ENCODE data around the gene KCNN2. TPM values are rescaled to one million over a fixed set of nuclear protein-coding genes. Genes with fewer than 3 reads are reported as not detected.
"Not testable (repeated sequence)": the region's sequence is repeated elsewhere in the genome, so short reads cannot be mapped to it uniquely, and the experiment has no call there.

KCNN2 gene
- total RNA-seq, 1 donor from 2014 or later: not detected

- ChIA-PET POLR2A (no interaction called here), CTCF (no interaction called here)
- Mint-ChIP-seq H3K36me3 (ENCODE audit: low read depth) (no peaks in the 10 kb centered on the region), H3K27me3 (peaks cover 7% of the 10 kb centered on the region), H3K4me3 (no peak overlapping the region), H3K27ac (no peak overlapping the region), H3K4me1 (no peaks in the 10 kb centered on the region), H3K9me3 (no peaks in the 10 kb centered on the region)
- DNase-seq (no peak), ATAC-seq (ENCODE audit: low read depth) (no peak)
- no peak for TF ChIP-seq CTCF (IDR thresholded peaks at IDR 0.05)
- intact Hi-C loops (cut with micrococcal nuclease): no loop called here
These were observed 65.3 kb downstream of the KCNN2 start for GRCh38 chr5:114427204-114427603.

- intact Hi-C loops (cut with micrococcal nuclease): no loop called here
- peaks cover 1% of the 10 kb centered on the region for H3K27me3 Mint-ChIP-seq
- ChIA-PET POLR2A (no interaction called here), CTCF (no interaction called here)
- no peak overlapping the region for H3K4me3 Mint-ChIP-seq
- no peaks in the 10 kb centered on the region for H3K9me3 Mint-ChIP-seq
- H3K36me3 Mint-ChIP-seq (ENCODE audit: low read depth): no peaks in the 10 kb centered on the region
- H3K4me1 Mint-ChIP-seq: no peaks in the 10 kb centered on the region
- TF ChIP-seq CTCF (IDR thresholded peaks at IDR 0.05): no peak
- ATAC-seq (ENCODE audit: low read depth): no peak
- H3K27ac Mint-ChIP-seq: no peak overlapping the region
- DNase-seq: no peak
These were observed 68.7 kb downstream of the KCNN2 start for GRCh38 chr5:114430532-114430931.

- H3K36me3 Mint-ChIP-seq (ENCODE audit: low read depth); H3K9me3 Mint-ChIP-seq; POLR2A ChIA-PET; H3K4me1 Mint-ChIP-seq; H3K27me3 Mint-ChIP-seq; ATAC-seq (ENCODE audit: low read depth); intact Hi-C loops (cut with micrococcal nuclease); CTCF ChIA-PET; H3K27ac Mint-ChIP-seq; DNase-seq; H3K4me3 Mint-ChIP-seq: not testable (repeated sequence)
These were observed 70.8 kb downstream of the KCNN2 start for GRCh38 chr5:114432684-114433083.

- ChIA-PET CTCF (interaction anchor here (0.7 kb wide), 1 partner anchor 16 kb away, joined by 3 read pairs; no protein-coding TSS in a partner anchor), POLR2A (no interaction called here)
- DNase-seq: no peak
- Mint-ChIP-seq H3K9me3 (no peaks in the 10 kb centered on the region), H3K27me3 (peaks cover 14% of the 10 kb centered on the region), H3K4me3 (no peak overlapping the region), H3K27ac (no peak overlapping the region), H3K36me3 (ENCODE audit: low read depth) (no peaks in the 10 kb centered on the region), H3K4me1 (peaks cover 3% of the 10 kb centered on the region)
- intact Hi-C loops (cut with micrococcal nuclease): no loop called here
- no peak for ATAC-seq (ENCODE audit: low read depth)
- no peak for TF ChIP-seq CTCF (IDR thresholded peaks at IDR 0.05)
These were observed 72.7 kb downstream of the KCNN2 start for GRCh38 chr5:114434396-114435219.

- ChIA-PET POLR2A (no interaction called here), CTCF (no interaction called here)
- Mint-ChIP-seq H3K36me3 (ENCODE audit: low read depth) (no peaks in the 10 kb centered on the region), H3K9me3 (no peaks in the 10 kb centered on the region), H3K27ac (no peak overlapping the region), H3K27me3 (peaks cover 14% of the 10 kb centered on the region), H3K4me3 (no peak overlapping the region), H3K4me1 (peaks cover 3% of the 10 kb centered on the region)
- no peak for DNase-seq
- intact Hi-C loops (cut with micrococcal nuclease): no loop called here
- no peak for TF ChIP-seq CTCF (IDR thresholded peaks at IDR 0.05)
- no peak for ATAC-seq (ENCODE audit: low read depth)
These were observed 73.3 kb downstream of the KCNN2 start for GRCh38 chr5:114435220-114435481.

- Mint-ChIP-seq H3K4me1 (peaks cover 3% of the 10 kb centered on the region), H3K36me3 (ENCODE audit: low read depth) (no peaks in the 10 kb centered on the region), H3K9me3 (no peaks in the 10 kb centered on the region), H3K27me3 (peaks cover 16% of the 10 kb centered on the region), H3K4me3 (no peak overlapping the region), H3K27ac (no peak overlapping the region)
- TF ChIP-seq CTCF (IDR thresholded peaks at IDR 0.05): no peak
- ATAC-seq (ENCODE audit: low read depth) (no peak), DNase-seq (no peak)
- CTCF ChIA-PET: interaction anchor here (1.0 kb wide), 1 partner anchor 11 kb away, joined by 3 read pairs; no protein-coding TSS in a partner anchor
- intact Hi-C loops (cut with micrococcal nuclease): no loop called here
- POLR2A ChIA-PET: no interaction called here
These were observed 74.0 kb downstream of the KCNN2 start for GRCh38 chr5:114435885-114436299.
